Natural killer cell treated with Interleukin-12 subunit alpha and Interleukin-12 subunit beta and Interleukin-15 and Interleukin-18, amount 100 ng/mL, for 72 hours (primary cell): ENCODE measurements around the gene ADSS1. TPM values are rescaled to one million over a fixed set of nuclear protein-coding genes. Genes with fewer than 3 reads are reported as not detected.
A peak's percentile ranks its signal among the peaks of the same experiment; 100 is the strongest.

Source experiments
- ATAC-seq, 2 donors: fragments of 150-1000 bp; cut with Tn5 transposase in 1 of 2; sonication (Bioruptor Pico), chemical (Tn5 transposase) in 1 of 2; 2 replicates each; pipeline ENCODE4 v1.10.0; 2021
- DNase-seq: peaks from one replicate; pipeline ENCODE4 v3.0.0; 2022; ENCODE audit warnings: low spot score
- H3K27ac Mint-ChIP-seq, 2 donors: 1 replicate in 1 of 2; 2 replicates in 1 of 2; pipeline ENCODE4 v1.8.0; 2022; ENCODE audit warnings: mixed read lengths in 2 of 2, mild to moderate bottlenecking in 1 of 2, moderate library complexity in 1 of 2
- H3K27me3 Mint-ChIP-seq, 2 donors: 1 replicate in 1 of 2; 2 replicates in 1 of 2; pipeline ENCODE4 v1.8.0; 2022; ENCODE audit warnings: mixed read lengths in 2 of 2
- H3K36me3 Mint-ChIP-seq: one replicate; pipeline ENCODE4 v1.8.0; 2022; ENCODE audit warnings: mixed read lengths
- H3K4me1 Mint-ChIP-seq, 2 donors: 1 replicate in 1 of 2; 2 replicates in 1 of 2; pipeline ENCODE4 v1.8.0; 2022; ENCODE audit warnings: low read depth in 2 of 2, mixed read lengths in 2 of 2, mild to moderate bottlenecking in 1 of 2
- H3K4me3 Mint-ChIP-seq: one replicate; pipeline ENCODE4 v1.8.0; 2022; ENCODE audit warnings: mixed read lengths
- H3K9me3 Mint-ChIP-seq: 2 replicates; pipeline ENCODE4 v1.8.0; 2022; ENCODE audit warnings: mixed read lengths
- total RNA-seq, 2 donors: library from RNA; stranded (reverse); gene quantifications; one replicate each; pipeline ENCODE4 v1.2.3, GENCODE V29; 2022

ADSS1 gene
- total RNA-seq, 2 donors from 2014 or later: 0.50 to 0.61 TPM

DNA sequence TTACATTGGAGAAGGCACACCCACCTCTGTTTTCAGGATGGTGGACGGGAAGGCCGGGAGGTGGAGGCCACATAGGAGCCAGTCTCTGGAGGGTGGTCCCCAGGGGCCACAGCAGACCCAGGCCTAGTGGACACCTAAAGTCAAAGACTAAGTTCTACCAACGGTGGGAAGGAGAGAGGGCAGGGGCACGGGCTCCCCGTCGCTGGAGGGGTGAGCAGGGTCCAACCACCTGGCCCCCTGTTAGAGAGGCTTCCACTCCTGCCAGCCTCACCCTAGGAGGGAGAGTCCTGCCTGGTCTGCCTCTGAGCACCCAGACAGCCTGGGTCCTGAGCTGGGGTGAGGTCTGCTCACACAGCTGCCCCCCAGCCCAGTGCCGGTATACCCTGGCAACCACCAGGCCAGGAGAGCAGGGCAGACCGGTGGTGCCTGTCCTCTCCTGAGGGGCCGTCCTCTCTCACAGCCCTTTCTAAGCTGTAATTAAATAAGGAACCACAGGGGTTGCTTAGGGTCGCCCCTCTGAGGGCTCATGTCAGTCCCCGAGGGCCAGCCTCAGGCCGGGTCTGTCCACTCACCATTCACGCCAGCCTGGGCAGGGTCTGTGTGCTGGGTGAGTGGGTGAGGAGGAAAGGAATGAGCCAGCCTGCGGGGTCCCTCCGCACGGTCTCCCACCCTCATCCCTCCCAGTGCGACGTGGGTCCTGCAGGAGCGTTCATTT, 32.3 kb upstream of the ADSS1 start:
- H3K27me3 Mint-ChIP-seq: no peaks in the 10 kb centered on the region
- peaks cover 20 to 22% of the 10 kb centered on the region in 2 donors for H3K4me1 Mint-ChIP-seq
- DNase-seq (no peak), ATAC-seq (no peak)
- no peak overlapping the region for H3K4me3 Mint-ChIP-seq
- no peaks in the 10 kb centered on the region for H3K36me3 Mint-ChIP-seq
- H3K9me3 Mint-ChIP-seq: no peaks in the 10 kb centered on the region
- no peak overlapping the region for H3K27ac Mint-ChIP-seq

GRCh38 chr14:104692261-104692938, 31.6 kb upstream of the ADSS1 start:
- Mint-ChIP-seq H3K9me3 (no peaks in the 10 kb centered on the region), H3K4me1 (peaks cover 14 to 21% of the 10 kb centered on the region in 2 donors), H3K27ac (no peak overlapping the region), H3K36me3 (no peaks in the 10 kb centered on the region), H3K4me3 (no peak overlapping the region), H3K27me3 (no peaks in the 10 kb centered on the region)
- no peak for DNase-seq
- no peak for ATAC-seq

- no peak for DNase-seq
- H3K9me3 Mint-ChIP-seq: no peaks in the 10 kb centered on the region
- H3K4me3 Mint-ChIP-seq: no peak overlapping the region
- H3K27me3 Mint-ChIP-seq: no peaks in the 10 kb centered on the region
- H3K4me1 Mint-ChIP-seq: peaks cover 9 to 16% of the 10 kb centered on the region in 2 donors
- H3K36me3 Mint-ChIP-seq: no peaks in the 10 kb centered on the region
- no peak overlapping the region for H3K27ac Mint-ChIP-seq
- no peak for ATAC-seq
Observed at GRCh38 chr14:104692939-104693315, 31.1 kb upstream of the ADSS1 start.

DNA sequence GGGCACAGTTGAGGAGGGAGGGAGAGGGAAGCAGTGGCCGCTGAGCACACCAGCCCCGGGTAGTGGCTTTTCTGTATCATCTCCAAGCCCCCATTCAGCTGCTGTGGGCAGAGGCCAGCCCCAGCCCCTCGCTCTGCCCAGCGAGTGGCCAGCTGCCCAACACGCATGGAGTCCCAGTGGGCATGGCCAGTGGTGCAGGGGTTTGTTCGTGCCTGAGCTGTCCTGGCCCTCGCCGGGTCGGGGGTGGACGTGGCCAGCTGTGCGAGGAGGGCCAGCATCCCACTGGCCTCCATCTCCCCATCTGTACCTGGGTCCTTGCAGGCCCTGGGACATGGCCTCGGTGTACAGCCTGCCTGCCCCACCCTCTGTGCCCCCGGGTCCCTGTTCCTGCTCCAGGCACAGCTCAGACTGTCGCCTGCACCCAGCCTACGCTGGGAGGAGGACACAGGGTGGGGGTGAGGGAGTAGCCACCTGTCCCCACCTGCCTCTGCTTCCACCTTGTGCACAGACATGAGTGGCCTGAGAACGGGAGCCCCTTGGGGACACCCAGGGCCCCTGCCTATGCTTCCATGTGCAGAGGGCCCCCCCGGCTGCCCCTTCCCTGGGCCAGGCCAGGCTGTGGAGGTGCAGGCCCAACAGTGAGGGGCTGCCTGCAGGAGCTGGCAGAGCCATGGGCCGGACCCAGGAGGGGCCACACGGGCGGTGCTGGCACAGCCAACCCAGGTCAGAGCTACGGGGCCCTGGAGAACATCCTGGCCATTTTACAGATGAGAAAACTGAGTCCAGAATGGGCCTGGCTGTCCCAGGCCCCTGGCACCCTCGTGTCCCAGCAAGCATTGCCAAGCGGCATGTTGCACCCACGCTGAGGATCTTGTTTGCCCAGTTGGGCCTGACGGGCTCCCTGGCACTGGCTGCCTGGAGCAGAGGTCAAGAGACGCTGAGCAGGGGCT, 30.3 kb upstream of the ADSS1 start:
- Mint-ChIP-seq H3K4me3 (no peak overlapping the region), H3K27me3 (no peaks in the 10 kb centered on the region), H3K27ac (no peak overlapping the region), H3K36me3 (no peaks in the 10 kb centered on the region), H3K9me3 (no peaks in the 10 kb centered on the region), H3K4me1 (peaks cover 8 to 16% of the 10 kb centered on the region in 2 donors)
- ATAC-seq (no peak), DNase-seq (no peak)

DNA sequence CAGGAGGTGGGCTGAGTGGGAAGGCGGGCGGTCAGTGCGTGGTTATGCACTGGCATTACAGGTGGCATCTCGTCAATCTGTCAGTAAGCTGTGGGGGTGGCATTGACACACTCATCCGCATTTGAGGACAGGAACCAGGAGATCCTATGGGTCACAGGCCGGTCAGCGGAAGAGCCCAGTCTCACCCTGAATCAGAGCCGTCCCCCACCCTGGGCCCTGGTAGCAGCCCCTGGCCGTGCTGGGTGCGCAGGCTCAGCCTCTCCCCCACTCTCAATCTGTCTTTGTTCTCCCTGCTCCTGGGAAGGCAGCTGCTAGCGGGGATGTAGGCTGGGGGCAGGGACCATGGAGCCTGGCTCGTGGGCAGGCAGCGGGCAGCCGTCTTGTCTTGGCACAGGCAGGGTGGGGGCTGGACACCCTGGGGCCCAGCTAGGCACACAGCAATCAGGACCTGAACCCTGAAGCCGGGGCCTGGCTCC, 29.5 kb upstream of the ADSS1 start:
- Mint-ChIP-seq H3K27me3 (no peaks in the 10 kb centered on the region), H3K27ac (no peak overlapping the region), H3K4me3 (no peak overlapping the region), H3K36me3 (no peaks in the 10 kb centered on the region), H3K4me1 (peaks cover 8 to 16% of the 10 kb centered on the region in 2 donors), H3K9me3 (no peaks in the 10 kb centered on the region)
- DNase-seq (no peak), ATAC-seq (no peak)

GRCh38 chr14:104694991-104695659, 28.9 kb upstream of the ADSS1 start:
- Mint-ChIP-seq H3K27me3 (no peaks in the 10 kb centered on the region), H3K27ac (no peak overlapping the region), H3K9me3 (no peaks in the 10 kb centered on the region), H3K4me1 (peaks cover 8 to 16% of the 10 kb centered on the region in 2 donors), H3K4me3 (no peak overlapping the region), H3K36me3 (no peaks in the 10 kb centered on the region)
- no peak for DNase-seq
- ATAC-seq: peak in 1 of 2 donors; percentile 37

DNA sequence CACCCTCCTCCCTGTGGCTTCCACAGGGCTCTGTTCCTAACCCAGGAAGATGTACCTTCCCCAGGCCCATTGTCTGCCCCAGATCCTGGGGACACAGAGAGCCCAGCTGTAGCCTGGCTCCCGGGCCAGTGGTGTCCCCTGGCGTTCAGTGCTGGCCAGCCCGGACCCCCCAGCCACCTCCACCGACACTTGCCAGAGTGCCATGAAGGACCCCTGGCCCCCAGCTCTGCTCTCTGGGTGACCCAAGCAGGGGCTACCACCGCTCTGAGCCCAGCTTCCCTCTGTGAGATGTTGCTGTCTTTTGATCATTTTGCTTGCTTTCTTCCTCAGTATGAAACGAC, 28.4 kb upstream of the ADSS1 start:
- Mint-ChIP-seq H3K4me3 (no peak overlapping the region), H3K4me1 (peaks cover 8 to 16% of the 10 kb centered on the region in 2 donors)

GRCh38 chr14:104696671-104697316, 27.2 kb upstream of the ADSS1 start:
- ATAC-seq (no peak), DNase-seq (no peak)
- Mint-ChIP-seq H3K36me3 (no peaks in the 10 kb centered on the region), H3K9me3 (no peaks in the 10 kb centered on the region), H3K27ac (no peak overlapping the region), H3K4me1 (peaks cover 8 to 16% of the 10 kb centered on the region in 2 donors), H3K27me3 (no peaks in the 10 kb centered on the region), H3K4me3 (no peak overlapping the region)

More for the DNA sequence above, 28.4 kb upstream of the ADSS1 start:
- Mint-ChIP-seq H3K9me3 (no peaks in the 10 kb centered on the region), H3K27me3 (no peaks in the 10 kb centered on the region), H3K36me3 (no peaks in the 10 kb centered on the region), H3K27ac (no peak overlapping the region)
- DNase-seq (no peak), ATAC-seq (no peak)

DNA sequence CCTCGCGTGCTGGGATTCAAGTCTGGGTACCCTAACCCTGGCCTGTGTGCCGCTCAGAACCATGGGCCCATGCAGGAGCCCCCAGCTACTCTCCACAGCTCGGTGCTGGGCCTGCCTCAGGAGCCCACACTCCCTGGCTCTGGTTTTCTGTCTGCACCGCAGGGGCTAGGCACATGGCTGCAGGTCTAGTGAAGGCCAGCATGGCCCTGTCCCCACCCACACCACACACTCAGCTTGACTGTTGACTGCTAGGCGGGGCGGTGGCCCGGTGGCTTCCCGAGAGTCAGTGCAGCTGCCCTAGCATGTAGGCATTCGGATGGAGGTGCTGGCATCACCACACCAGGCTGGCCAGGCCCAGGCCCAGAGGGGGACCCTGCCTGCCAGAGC, 26.7 kb upstream of the ADSS1 start:
- no peak overlapping the region for H3K27ac Mint-ChIP-seq
- H3K9me3 Mint-ChIP-seq: no peaks in the 10 kb centered on the region
- H3K36me3 Mint-ChIP-seq: no peaks in the 10 kb centered on the region
- H3K4me1 Mint-ChIP-seq: peaks cover 8 to 16% of the 10 kb centered on the region in 2 donors
- no peak for ATAC-seq
- H3K27me3 Mint-ChIP-seq: no peaks in the 10 kb centered on the region
- no peak for DNase-seq
- H3K4me3 Mint-ChIP-seq: no peak overlapping the region

GRCh38 chr14:104697892-104698583, 26.0 kb upstream of the ADSS1 start:
- H3K36me3 Mint-ChIP-seq: no peaks in the 10 kb centered on the region
- H3K4me3 Mint-ChIP-seq: no peak overlapping the region
- DNase-seq (no peak), ATAC-seq (no peak)
- H3K27ac Mint-ChIP-seq: no peak overlapping the region
- no peaks in the 10 kb centered on the region for H3K27me3 Mint-ChIP-seq
- no peaks in the 10 kb centered on the region for H3K9me3 Mint-ChIP-seq
- H3K4me1 Mint-ChIP-seq: peaks cover 8 to 16% of the 10 kb centered on the region in 2 donors

GRCh38 chr14:104698688-104699425, 25.2 kb upstream of the ADSS1 start:
- Mint-ChIP-seq H3K9me3 (no peaks in the 10 kb centered on the region), H3K36me3 (no peaks in the 10 kb centered on the region), H3K4me3 (no peak overlapping the region), H3K27me3 (no peaks in the 10 kb centered on the region), H3K27ac (no peak overlapping the region), H3K4me1 (peaks cover 8 to 16% of the 10 kb centered on the region in 2 donors)
- DNase-seq: no peak
- ATAC-seq: no peak

DNA sequence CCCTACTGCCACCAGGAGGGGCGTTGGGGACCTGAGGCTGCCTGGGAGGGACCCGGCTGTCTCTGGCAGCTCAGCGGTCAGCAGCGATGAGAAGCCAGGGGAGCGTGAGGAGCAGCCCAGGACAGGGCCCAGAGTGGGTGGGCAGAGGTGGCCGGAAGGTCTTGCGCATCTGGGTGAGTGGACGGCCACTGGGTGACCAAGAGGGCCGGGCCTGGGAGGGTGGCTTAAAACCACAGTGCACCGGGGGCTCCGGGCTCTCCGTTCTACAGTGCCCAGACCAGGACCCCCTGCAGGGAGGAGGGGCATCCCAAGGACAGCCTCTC, 24.6 kb upstream of the ADSS1 start:
- H3K4me1 Mint-ChIP-seq: peaks cover 7 to 13% of the 10 kb centered on the region in 2 donors
- H3K27me3 Mint-ChIP-seq: no peaks in the 10 kb centered on the region
- ATAC-seq (no peak), DNase-seq (no peak)
- H3K36me3 Mint-ChIP-seq: no peaks in the 10 kb centered on the region
- no peak overlapping the region for H3K27ac Mint-ChIP-seq
- H3K9me3 Mint-ChIP-seq: no peaks in the 10 kb centered on the region
- H3K4me3 Mint-ChIP-seq: no peak overlapping the region
